Activated CD4-positive, alpha-beta T cell treated with anti-CD3 and anti-CD28 coated beads, Interleukin-10, Interleukin-2, amounts not matched to agents 100 ng/mL and 50 ng/mL, durations not matched to agents 16 hours and 8 hours (primary cell): ENCODE data around the gene DACT2.
A peak's percentile ranks its signal among the peaks of the same experiment; 100 is the strongest.
"Not testable (repeated sequence)": the region's sequence is repeated elsewhere in the genome, so short reads cannot be mapped to it uniquely, and the experiment has no call there.

Source experiments
- DNase-seq: peaks from one replicate; pipeline ENCODE4 v3.0.0-alpha.2; 2020

DACT2 gene

GRCh38 chr6:168300975-168301647 lies 18.5 kb downstream of the DACT2 start:
- no peak for DNase-seq

GRCh38 chr6:168299541-168300511 lies 19.8 kb downstream of the DACT2 start:
- DNase-seq: no peak

- no peak for DNase-seq
Observed at GRCh38 chr6:168297643-168298042, 21.9 kb downstream of the DACT2 start.

GRCh38 chr6:168294901-168295300 lies 24.7 kb downstream of the DACT2 start:
- DNase-seq: no peak

- no peak for DNase-seq
Observed at GRCh38 chr6:168293636-168294530, 25.7 kb downstream of the DACT2 start.

- DNase-seq: no peak
Observed at GRCh38 chr6:168292826-168293225, 26.8 kb downstream of the DACT2 start.

- DNase-seq: no peak
Observed at GRCh38 chr6:168291450-168291849, 28.1 kb downstream of the DACT2 start.

GRCh38 chr6:168290095-168290494 lies 29.5 kb downstream of the DACT2 start:
- no peak for DNase-seq

- no peak for DNase-seq
Observed at GRCh38 chr6:168289571-168289962, 30.0 kb downstream of the DACT2 start.

GRCh38 chr6:168288781-168289570 lies 30.6 kb downstream of the DACT2 start:
- DNase-seq: no peak

- DNase-seq: not testable (repeated sequence)
Observed at GRCh38 chr6:168287460-168287859, 32.1 kb downstream of the DACT2 start.

GRCh38 chr6:168286771-168287446 lies 32.7 kb downstream of the DACT2 start:
- DNase-seq: peak; percentile 58

GRCh38 chr6:168286116-168286515 lies 33.5 kb downstream of the DACT2 start:
- no peak for DNase-seq

- no peak for DNase-seq
Observed at GRCh38 chr6:168285456-168285855, 34.1 kb downstream of the DACT2 start.

GRCh38 chr6:168284187-168284586 lies 35.4 kb downstream of the DACT2 start:
- DNase-seq: no peak

GRCh38 chr6:168283686-168284025 lies 35.9 kb downstream of the DACT2 start:
- no peak for DNase-seq

GRCh38 chr6:168282985-168283685 lies 36.4 kb downstream of the DACT2 start:
- no peak for DNase-seq

GRCh38 chr6:168281826-168282225 lies 37.8 kb downstream of the DACT2 start:
- no peak for DNase-seq

- DNase-seq: not testable (repeated sequence)
Observed at GRCh38 chr6:168281314-168281713, 38.3 kb downstream of the DACT2 start.

GRCh38 chr6:168280899-168281245 lies 38.7 kb downstream of the DACT2 start:
- no peak for DNase-seq
